ENCODE results near the gene TRABD. TPM values are rescaled to one million over a fixed set of nuclear protein-coding genes. Genes with fewer than 3 reads are reported as not detected.
A peak's percentile ranks its signal among the peaks of the same experiment; 100 is the strongest.

The TRABD gene
- total RNA-seq, 1 donor from 2014 or later = 35.7 TPM

DNA sequence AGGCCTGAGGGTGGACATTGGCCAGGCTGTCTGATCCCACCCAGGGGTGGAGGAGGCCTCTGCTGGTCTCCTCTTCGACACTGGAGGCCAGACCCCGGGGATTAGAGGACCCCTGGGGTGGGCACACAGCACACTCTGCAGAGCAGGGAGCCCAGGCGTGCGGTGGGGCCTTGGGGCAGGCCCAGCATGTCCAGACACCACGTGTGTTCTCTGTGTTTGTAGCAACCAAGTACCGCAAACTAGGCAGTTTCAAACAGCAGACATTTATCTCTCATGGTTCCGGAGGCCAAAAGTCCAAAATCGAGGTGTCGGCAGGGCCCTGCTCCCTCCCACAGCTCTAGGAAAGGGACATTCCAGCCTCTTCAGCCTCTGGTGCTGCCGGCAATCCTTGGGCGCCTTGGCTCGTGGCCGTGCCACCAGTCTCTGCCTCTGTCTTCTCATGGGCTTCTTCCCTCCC lies 13.7 kb upstream of the TRABD start:
- H3K27me3 Mint-ChIP-seq (ENCODE audit: low read depth, unreplicated experiment) = peaks cover 23% of the 10 kb centered on the region
- Histone ChIP-seq H3K79me2 (ENCODE audit: insufficient read depth, low read length) (no peaks in the 10 kb centered on the region), H3K4me3 (ENCODE audit: insufficient read depth, low read depth, low read length) (no peak overlapping the region), H2AFZ (ENCODE audit: low read depth, low read length) (no peak overlapping the region), H4K20me1 (ENCODE audit: insufficient read depth, low read length) (no peaks in the 10 kb centered on the region), H3K27ac (ENCODE audit: low read depth, low read length) (no peak overlapping the region), H3K27me3 (ENCODE audit: insufficient read depth, low read length) (peaks cover 8% of the 10 kb centered on the region), H3K4me1 (ENCODE audit: insufficient read depth, low read length) (no peaks in the 10 kb centered on the region), H3K9me3 (ENCODE audit: insufficient read depth, low read depth, low read length) (no peaks in the 10 kb centered on the region), H3K36me3 (ENCODE audit: insufficient read depth, low read length) (no peaks in the 10 kb centered on the region), H3K9ac (ENCODE audit: low read length) (no peak overlapping the region), H3K4me2 (ENCODE audit: low read length) (no peak overlapping the region)
- TF ChIP-seq EZH2 (IDR thresholded peaks at IDR 0.05; ENCODE audit: insufficient read depth, low read length) = no peak
- TF ChIP-seq, protein P1, sequence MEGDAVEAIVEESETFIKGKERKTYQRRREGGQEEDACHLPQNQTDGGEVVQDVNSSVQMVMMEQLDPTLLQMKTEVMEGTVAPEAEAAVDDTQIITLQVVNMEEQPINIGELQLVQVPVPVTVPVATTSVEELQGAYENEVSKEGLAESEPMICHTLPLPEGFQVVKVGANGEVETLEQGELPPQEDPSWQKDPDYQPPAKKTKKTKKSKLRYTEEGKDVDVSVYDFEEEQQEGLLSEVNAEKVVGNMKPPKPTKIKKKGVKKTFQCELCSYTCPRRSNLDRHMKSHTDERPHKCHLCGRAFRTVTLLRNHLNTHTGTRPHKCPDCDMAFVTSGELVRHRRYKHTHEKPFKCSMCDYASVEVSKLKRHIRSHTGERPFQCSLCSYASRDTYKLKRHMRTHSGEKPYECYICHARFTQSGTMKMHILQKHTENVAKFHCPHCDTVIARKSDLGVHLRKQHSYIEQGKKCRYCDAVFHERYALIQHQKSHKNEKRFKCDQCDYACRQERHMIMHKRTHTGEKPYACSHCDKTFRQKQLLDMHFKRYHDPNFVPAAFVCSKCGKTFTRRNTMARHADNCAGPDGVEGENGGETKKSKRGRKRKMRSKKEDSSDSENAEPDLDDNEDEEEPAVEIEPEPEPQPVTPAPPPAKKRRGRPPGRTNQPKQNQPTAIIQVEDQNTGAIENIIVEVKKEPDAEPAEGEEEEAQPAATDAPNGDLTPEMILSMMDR (IDR thresholded peaks at IDR 0.05; ENCODE audit: insufficient read depth, low read depth, low read length) = no peak
- no peaks in the 10 kb centered on the region for H3K4me1 Mint-ChIP-seq (ENCODE audit: low read depth, unreplicated experiment)
- DNase-seq (ENCODE audit: low read depth) = no peak
- H3K36me3 Mint-ChIP-seq (ENCODE audit: low read depth, unreplicated experiment) = peaks cover 1% of the 10 kb centered on the region
- H3K27ac Mint-ChIP-seq (ENCODE audit: unreplicated experiment) = no peak overlapping the region
- no peaks in the 10 kb centered on the region for H3K9me3 Mint-ChIP-seq (ENCODE audit: unreplicated experiment)
- H3K4me3 Mint-ChIP-seq (ENCODE audit: unreplicated experiment) = peak overlapping the region; percentile 57
- no peak for FAIRE-seq

DNA sequence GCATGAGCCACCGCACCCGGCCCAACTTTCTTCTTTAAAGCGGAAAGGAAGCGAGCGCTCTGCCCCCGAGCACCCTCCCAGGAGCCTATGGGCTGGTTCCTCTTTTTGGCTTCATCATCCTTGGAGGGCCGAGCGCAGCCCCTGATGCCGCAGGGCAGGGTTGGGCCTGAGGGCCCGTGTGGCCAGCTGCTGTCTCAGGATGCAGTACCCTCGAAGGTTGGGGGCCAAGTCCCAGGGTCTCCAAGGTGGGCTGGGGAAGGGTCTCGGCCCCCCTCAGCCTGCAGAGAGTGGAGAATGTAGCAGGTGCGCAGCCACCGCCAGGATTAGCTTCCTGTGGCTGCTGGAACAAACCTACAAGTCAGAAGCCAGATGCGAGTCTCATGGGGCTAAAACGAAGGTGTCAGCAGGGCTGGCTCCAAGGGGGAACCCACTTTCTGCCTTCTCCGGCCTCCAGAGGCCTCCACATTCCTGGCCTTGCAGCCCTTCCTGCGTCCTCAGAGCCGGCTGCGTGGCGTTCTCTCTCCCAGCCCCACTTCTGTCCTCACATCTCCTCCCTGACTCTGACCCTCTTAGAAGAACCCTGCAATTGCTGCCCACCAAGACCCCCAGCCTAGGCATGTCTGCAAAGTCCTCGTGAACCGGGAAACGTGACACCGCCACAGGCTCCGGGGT lies 12.3 kb upstream of the TRABD start:
- no peak overlapping the region for H3K4me3 ChIP-seq (ENCODE audit: insufficient read depth, low read depth, low read length)
- Mint-ChIP-seq H3K27me3 (ENCODE audit: low read depth, unreplicated experiment) (peaks cover 24% of the 10 kb centered on the region), H3K27ac (ENCODE audit: unreplicated experiment) (no peak overlapping the region), H3K4me1 (ENCODE audit: low read depth, unreplicated experiment) (no peaks in the 10 kb centered on the region), H3K36me3 (ENCODE audit: low read depth, unreplicated experiment) (peaks cover 2% of the 10 kb centered on the region), H3K4me3 (ENCODE audit: unreplicated experiment) (no peak overlapping the region), H3K9me3 (ENCODE audit: unreplicated experiment) (no peaks in the 10 kb centered on the region)
- H2AFZ ChIP-seq (ENCODE audit: low read depth, low read length) = no peak overlapping the region
- no peak overlapping the region for H3K9ac ChIP-seq (ENCODE audit: low read length)
- DNase-seq (ENCODE audit: low read depth) (no peak), FAIRE-seq (no peak)
- no peaks in the 10 kb centered on the region for H3K9me3 ChIP-seq (ENCODE audit: insufficient read depth, low read depth, low read length)
- H3K4me1 ChIP-seq (ENCODE audit: insufficient read depth, low read length) = no peaks in the 10 kb centered on the region
- no peaks in the 10 kb centered on the region for H3K36me3 ChIP-seq (ENCODE audit: insufficient read depth, low read length)
- H3K4me2 ChIP-seq (ENCODE audit: low read length) = no peak overlapping the region
- H4K20me1 ChIP-seq (ENCODE audit: insufficient read depth, low read length) = no peaks in the 10 kb centered on the region
- H3K27ac ChIP-seq (ENCODE audit: low read depth, low read length) = no peak overlapping the region
- no peaks in the 10 kb centered on the region for H3K79me2 ChIP-seq (ENCODE audit: insufficient read depth, low read length)
- peaks cover 8% of the 10 kb centered on the region for H3K27me3 ChIP-seq (ENCODE audit: insufficient read depth, low read length)
- TF ChIP-seq EZH2 (IDR thresholded peaks at IDR 0.05; ENCODE audit: insufficient read depth, low read length) = no peak

DNA sequence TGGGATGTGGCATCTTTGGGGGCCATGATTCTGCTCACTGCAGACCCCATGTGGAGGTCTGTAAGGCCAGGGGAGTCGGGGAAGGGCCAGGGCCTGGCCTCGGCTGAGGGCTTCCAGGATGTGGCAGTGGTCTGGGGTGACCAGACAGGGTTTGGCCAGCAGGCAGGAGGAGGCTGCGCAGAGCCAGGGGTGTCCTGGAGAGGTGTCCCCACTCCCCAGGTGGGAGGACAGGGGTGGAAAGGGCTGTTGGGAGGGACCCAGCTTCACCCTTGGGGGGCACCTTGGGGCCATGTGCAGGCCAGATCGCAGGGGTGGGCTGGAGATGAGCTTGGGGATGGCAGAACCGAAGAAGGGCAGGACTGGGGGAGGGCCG lies 11.7 kb upstream of the TRABD start:
- peaks cover 6% of the 10 kb centered on the region for H3K27me3 ChIP-seq (ENCODE audit: insufficient read depth, low read length)
- H3K79me2 ChIP-seq (ENCODE audit: insufficient read depth, low read length) = no peaks in the 10 kb centered on the region
- H3K4me2 ChIP-seq (ENCODE audit: low read length) = no peak overlapping the region
- H3K4me1 ChIP-seq (ENCODE audit: insufficient read depth, low read length) = no peaks in the 10 kb centered on the region
- DNase-seq (ENCODE audit: low read depth) = no peak
- H2AFZ ChIP-seq (ENCODE audit: low read depth, low read length) = no peak overlapping the region
- H3K4me3 ChIP-seq (ENCODE audit: insufficient read depth, low read depth, low read length) = no peak overlapping the region
- H3K36me3 ChIP-seq (ENCODE audit: insufficient read depth, low read length) = no peaks in the 10 kb centered on the region
- no peaks in the 10 kb centered on the region for H4K20me1 ChIP-seq (ENCODE audit: insufficient read depth, low read length)
- Mint-ChIP-seq H3K27me3 (ENCODE audit: low read depth, unreplicated experiment) (peaks cover 19% of the 10 kb centered on the region), H3K27ac (ENCODE audit: unreplicated experiment) (no peak overlapping the region), H3K4me3 (ENCODE audit: unreplicated experiment) (no peak overlapping the region), H3K9me3 (ENCODE audit: unreplicated experiment) (no peaks in the 10 kb centered on the region), H3K4me1 (ENCODE audit: low read depth, unreplicated experiment) (no peaks in the 10 kb centered on the region), H3K36me3 (ENCODE audit: low read depth, unreplicated experiment) (peaks cover 2% of the 10 kb centered on the region)
- FAIRE-seq = no peak
- H3K9ac ChIP-seq (ENCODE audit: low read length) = no peak overlapping the region
- TF ChIP-seq, protein P1 (IDR thresholded peaks at IDR 0.05; ENCODE audit: insufficient read depth, low read depth, low read length) = no peak
- no peak for TF ChIP-seq EZH2 (IDR thresholded peaks at IDR 0.05; ENCODE audit: insufficient read depth, low read length)
- H3K27ac ChIP-seq (ENCODE audit: low read depth, low read length) = no peak overlapping the region
- H3K9me3 ChIP-seq (ENCODE audit: insufficient read depth, low read depth, low read length) = no peaks in the 10 kb centered on the region
